LoVo (cell line): ENCODE data around the gene CDH13.

Source experiments
- DNase-seq: peaks from one replicate; pipeline ENCODE4 v3.0.0-alpha.2; 2016; ENCODE audit warnings: low spot score

The CDH13 gene

DNA sequence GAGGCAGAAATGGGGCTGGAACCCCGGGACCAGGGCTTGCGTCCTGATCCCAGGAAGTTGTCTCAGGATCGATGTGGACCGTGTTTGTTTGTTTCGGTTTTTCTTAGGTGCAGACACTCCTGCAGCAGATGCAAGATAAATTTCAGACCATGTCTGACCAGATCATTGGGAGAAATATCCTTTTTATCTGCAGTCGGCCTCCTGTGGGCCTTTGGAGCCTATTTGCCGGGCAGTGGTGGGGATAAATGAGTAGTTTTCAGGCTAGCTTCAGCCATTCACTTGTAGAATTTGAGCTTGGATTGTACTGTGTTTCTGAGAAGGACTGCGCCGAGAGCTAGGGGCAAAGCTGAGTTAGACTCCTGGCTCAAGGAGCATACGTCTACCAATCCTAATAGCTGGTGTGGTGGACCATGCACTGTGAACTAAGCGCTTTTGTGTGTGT, 1181.8 kb downstream of the CDH13 start:
- no peak for DNase-seq

DNA sequence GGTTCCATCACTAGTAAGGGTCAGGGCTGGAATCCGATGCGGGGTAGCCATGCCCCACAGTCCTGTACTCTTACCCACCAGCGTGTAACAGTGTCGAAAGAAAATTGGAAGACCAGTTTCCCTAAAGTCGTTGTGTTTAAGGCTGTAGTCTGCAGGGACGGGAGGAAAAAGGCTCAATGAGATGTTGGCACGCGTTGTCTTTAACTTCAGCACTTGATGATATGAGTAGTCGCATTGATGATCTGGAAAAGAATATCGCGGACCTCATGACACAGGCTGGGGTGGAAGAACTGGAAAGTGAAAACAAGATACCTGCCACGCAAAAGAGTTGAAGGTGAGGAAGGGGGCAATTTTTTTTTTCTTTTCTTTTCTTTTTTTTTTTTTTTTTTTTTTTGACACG, 1182.3 kb downstream of the CDH13 start:
- DNase-seq = no peak

DNA sequence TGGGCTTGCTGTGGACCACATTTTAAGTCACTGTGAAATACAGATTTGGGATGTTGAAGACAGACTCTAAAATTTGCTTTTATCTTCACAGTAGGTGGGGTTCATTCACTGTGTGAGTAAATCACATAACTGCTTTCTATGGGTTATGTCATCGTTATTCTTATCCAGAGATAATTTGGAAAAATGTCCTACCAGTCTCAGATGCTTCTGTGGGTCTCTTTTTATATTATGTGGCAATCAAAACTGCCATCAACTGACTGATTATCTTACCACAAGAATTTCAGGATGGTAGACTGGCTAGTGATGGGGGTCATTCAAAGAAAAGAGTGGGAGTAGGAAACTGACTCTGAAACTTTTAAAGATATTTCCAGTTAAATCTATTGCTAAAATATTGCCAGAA, 1184.1 kb downstream of the CDH13 start:
- DNase-seq = no peak

DNA sequence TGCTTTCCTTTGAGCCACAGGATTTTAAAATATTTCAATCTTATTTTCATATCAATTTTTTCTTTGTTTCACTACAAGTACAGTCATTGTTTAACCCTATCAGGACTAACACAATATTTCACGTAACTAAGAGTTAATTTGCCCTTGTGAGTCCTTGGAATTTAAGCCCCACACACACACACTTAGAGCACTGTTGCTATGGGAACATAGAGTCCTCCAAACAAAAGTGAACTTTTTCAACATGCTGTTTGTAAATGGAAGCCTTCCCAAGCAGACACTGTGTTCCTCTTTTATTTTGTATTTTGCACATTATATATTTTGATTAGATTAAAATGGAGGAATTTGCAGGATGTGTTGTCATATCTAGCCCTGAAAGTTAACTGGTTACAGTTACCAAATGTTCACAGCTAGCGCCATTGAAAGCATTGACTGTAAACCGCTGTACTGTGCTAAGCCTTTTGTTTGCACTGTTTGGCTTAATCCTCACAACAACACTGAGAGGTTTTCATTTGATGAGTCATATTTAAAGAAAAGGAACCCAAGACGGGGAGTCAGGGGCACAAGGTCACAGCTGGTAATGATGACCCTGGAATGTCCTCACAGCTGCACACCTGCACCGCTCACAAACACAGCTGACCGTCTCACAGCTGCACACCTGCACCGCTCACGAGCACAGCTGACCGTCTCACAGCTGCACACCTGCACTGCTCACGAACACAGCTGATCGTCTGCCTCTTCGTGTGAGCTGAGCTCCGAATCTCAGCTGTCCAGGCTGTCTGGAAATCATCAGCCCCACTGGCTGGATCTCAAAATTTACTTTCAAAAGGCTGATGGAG, 1187.3 kb downstream of the CDH13 start:
- no peak for DNase-seq

DNA sequence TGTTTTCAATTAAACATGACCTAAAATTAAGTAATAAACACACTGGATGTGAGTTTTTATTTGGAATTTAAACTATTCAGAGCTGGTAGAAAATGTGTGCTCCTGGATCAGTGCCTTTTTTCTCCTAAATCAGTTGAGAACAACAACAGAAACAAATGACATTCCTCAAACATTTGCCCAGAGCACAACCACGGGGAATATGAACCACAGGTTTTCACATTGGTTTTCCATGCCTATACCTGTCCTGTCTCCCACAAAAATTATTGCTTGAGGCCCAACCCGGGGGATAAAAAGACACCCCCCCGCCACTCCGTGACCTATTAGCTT, 1187.9 kb downstream of the CDH13 start:
- no peak for DNase-seq

DNA sequence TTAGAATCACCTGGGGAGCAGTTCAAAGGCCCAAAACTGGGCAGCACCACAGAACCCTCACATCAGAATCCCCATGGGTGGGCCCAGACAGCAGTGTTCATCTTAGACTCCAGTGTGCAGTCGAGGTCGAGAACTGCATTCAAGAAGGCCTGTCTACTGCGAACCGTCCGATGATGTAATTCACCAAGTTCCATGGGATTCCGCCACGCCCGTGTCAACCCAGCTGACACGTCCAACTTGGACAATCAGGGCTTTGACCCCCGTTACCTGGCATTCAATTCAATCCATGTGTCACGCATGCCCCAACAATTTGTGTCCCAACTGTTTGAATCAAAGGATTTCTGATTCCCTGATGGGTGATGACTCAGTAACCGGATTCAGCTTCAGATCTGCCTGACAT, 1190.3 kb downstream of the CDH13 start:
- no peak for DNase-seq

DNA sequence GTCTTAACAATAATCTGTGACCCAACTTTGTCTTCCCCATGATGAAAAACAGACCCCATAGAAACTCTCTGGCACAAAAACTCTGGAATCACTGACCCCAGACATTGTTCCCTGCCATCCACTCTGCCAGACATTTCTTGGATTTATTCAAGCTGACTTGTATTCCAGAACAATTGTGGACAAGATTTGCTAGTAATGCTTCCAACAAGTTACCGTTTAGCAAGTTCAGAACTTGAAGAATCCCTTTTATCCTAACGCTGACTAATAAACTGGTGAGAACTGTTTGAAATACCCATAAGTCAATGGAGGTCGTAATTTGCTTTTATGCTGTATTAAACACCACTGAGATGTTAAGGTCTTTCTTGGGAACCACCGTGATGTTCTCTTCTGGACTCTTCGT, 1191.5 kb downstream of the CDH13 start:
- DNase-seq = no peak

DNA sequence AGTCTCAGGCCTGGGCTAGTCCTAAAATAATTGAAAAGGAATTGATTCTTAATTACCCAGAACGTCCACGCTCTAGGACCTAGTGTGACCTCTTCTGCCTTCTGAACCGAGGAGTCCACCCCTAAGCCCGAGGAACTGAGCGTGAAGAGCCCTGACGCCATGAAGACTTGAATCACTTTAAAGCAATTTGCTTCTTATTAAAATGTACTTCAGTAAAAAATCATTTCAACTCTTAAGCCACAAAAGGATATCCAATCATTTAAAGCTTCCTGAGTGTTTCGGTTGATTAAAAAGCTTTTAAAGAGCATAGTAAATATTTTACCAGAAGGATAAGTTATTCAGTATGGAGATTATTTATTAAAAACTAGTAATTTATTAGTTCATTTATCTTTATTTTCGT, 1192.6 kb downstream of the CDH13 start:
- DNase-seq = no peak

DNA sequence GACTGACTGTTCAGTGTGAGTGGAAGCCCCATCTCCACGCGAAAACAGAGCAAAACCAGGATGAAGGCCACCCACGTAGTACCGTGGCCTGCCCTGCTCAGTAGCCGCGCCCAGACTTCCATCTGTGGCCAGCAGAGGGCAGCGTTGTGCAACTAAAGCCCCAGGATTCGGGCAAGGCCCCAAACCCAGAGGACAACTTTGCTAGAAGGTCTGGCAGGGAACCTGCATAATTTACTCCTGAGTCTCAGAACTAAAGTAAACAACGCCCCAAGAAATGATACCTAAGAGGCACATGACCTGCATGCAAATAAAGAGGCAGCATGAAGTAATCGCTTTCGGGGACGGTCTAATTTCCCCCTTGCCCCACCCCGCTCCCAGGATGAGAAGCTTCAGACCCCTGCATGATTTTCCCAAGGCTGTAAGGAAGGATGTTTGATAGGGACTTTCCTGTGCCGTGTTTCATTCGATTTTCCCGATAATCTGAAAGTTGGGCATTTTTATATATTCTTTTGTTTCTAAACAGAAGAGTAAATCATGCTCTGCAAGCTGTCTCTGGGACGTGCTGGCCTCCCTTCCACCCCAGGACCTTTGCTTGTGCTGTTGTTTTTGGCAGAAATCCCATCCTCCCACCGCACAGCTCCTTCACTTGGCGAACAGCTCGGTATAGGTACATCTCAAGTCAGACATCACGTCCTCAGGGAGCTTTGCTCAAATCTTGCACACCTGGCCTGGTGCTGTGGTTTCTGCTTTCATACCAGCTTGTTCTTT, 1199.6 kb downstream of the CDH13 start:
- DNase-seq = peak; percentile 84

DNA sequence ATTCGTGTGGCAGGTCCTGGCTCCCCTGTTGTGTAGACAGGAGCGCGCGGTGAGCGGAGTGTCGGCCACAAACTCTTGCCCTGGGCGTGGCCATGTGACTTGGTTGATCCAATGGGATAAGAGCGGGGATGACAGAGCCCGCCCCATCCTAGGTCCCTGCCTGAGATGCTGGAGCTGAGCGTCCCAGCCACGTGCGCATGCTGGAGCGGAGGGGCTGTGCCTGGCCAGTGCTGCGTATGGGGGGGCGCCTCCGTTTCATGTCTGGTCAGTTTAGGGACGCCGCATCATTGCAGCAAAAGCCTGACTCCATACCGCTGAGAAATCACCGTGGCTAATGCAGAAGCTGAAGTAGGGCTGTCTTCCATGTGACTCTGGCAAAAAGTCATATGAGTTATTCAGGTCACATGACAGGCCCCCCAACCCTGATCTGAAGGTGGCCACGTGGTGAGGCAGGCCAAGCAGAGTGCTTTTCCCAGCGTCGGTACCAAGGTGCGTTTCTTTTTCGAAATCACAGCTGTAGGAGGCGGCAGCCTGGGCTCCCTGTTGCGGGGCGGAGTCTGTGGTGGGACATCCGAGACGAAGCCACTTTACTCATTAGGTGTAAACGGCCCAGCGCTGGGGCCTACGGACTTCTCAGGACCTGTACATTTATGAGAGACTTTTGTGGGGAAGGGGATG, 1203.5 kb downstream of the CDH13 start:
- no peak for DNase-seq

DNA sequence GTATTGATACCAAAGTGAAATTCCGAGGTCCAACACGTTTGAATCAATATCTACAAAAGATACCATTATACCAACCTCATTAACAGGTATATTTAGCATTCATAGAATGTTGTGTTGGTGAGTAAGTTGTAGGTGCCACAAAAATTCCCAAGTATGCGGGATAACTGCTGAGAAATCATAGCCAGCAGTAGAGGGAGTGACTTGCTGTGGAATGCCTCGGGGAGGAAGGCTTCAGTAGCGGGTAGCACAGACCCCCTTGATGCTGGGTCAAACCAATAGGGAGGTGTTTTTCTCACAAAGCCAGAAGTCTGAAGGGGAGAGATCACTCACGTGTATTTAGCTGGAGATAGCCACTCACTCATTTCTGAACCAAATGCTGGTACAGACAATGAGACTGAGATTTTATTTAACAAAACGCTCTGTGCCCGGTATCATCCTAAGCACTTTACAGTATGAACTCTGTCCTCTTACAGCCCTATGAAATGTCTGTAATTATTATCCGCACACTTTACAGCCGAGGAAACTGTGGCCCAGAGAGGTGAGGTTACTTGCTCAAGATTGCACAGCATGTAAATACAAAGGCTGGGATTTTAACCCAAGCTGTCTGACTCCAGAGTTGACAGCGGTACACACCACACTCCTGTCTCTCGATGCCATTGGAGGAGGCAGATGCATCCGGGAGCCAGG, 1204.1 kb downstream of the CDH13 start:
- no peak for DNase-seq

DNA sequence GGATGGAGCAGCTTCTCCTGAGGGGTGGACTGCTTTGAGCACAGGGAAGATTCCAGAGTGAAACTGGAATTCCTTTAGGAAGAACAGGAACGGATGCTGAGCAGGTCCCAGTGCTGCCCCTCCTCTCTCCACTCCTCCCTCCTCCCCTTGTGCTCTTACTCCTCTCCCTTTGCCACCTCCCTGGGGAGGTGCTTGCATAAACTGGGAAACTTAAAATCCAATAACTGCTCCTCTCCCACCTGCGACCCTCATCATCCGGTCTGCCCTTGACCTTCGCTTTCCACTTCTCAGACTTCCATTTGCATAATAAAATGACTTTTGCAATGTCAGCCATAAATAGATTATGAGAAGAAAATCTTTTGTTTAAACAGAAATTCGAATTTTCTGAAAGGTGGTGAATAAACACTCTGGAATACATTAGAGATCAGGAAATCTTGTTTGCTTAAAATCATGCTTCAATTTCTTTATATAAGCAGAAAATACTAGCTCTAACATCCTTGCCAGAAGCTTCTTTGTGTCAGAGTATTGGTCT, 1204.8 kb downstream of the CDH13 start:
- DNase-seq = no peak

DNA sequence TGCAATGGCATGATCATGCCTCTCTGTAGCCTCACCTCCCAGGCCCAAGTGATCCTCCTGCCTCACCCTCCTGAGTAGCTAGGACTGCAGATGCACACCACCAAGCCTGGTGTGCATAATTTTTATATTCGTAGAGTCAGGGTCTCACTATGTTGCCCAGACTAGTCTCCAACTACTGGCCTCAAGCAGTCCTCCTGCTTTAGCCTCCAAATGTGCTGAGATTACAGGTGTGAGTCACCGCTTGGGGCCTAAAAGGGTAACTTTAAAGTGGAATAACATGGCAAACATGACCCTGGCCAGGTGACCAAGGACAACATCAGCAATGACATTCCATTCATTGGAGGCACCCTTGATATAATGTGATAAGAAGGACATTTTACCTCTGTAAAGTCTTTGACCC, 1207.2 kb downstream of the CDH13 start:
- no peak for DNase-seq

DNA sequence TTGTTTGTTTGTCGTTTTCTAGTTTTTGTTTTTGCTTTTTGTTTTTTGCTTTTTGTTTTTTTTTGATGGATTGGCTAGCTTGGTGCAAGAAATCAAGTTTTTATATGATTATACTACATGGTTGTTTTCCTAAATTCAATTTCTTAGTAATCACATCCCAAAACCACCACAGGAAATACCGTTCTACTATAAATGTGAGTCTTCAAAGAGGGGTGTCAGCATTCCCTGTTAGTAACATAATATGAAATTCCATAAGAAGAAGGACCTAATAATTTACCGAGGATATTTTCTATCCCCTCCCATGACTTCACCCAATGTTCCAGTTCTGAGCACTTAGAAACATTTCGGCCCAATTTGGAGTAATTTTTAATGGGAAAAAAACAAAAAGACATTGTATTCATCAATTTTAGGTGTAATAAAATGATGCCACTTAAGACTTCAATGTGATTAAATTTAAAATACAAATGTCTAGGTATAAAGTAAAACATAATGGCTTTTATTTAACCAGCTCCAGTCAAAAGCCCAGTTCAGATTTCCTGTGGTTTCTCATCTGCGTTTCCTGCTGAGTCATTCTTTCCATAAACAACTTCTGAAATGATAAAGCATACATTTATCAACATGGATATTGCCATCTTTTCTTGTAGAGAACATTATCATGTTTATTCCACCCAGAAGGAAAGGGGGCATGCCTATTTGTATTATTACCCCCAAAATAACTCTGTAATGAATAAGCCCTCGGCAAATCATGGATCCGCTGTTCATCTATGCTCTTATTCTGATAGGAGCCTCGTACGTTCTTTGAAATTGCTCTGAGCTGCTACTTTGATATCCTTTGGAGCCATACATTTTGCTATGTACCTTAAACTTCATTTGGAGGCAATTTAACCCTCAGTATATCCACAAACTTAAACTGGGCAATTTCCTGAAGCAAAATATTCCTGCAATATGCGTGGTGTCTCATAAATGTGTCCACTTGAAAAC, 1209.1 kb downstream of the CDH13 start:
- peak; percentile 22 for DNase-seq

DNA sequence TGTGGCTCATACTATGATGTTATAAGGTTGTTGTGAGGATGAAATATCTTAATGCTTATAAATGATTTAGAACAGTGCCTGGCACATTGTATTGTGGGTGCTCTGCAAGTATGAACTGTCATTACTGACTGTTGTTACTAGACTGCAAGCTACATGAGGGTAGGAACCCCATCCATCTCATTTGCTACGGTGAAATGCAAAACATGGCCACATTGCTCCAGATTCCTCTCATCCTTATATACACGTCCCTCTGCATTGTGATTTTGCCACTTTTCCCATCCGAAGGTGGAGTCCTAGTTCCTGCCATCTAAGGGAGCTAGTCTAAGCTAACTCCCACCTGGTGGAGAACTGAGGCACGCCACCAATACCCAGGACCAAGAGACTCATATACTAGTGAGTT, 1210.8 kb downstream of the CDH13 start:
- no peak for DNase-seq

DNA sequence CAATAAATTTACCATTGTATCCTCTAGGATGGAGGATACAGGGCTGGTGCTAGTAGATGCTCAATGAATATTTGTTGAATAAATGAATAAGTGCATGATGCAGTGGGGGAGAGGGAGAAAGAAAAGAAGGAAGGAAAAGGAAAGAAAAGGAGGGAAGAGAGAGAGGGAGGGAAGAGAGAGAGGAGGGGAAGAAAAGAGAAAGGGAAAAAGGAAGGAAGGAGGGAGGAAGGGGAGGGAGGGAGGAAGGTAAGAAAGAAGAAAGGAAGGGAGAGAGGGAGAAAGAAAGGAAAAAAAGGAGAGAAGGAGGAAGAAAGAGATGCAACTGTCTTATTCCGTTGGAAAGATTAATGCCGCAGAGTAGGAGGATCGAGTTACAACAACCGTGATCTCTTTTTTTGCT, 1211.4 kb downstream of the CDH13 start:
- no peak for DNase-seq

DNA sequence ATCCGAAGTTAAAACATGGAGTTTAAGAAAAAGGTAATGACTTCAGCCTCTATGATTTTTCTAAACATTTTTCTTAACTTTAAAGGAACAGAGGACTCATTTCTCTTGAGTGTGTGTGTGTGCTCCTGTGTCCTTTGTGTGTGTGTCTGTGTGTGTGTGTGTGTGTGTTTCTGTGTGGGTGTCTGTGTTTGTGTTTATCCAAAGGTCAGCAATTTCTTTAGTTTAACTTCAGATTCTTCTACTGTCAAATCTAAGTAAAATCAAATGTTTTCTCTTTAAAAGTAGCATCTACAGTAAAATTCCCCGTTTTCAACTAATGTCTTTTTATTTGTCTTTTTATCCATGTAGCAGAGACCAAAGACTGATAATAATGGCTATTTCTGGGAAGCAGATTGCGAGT, 1212.8 kb downstream of the CDH13 start:
- no peak for DNase-seq

DNA sequence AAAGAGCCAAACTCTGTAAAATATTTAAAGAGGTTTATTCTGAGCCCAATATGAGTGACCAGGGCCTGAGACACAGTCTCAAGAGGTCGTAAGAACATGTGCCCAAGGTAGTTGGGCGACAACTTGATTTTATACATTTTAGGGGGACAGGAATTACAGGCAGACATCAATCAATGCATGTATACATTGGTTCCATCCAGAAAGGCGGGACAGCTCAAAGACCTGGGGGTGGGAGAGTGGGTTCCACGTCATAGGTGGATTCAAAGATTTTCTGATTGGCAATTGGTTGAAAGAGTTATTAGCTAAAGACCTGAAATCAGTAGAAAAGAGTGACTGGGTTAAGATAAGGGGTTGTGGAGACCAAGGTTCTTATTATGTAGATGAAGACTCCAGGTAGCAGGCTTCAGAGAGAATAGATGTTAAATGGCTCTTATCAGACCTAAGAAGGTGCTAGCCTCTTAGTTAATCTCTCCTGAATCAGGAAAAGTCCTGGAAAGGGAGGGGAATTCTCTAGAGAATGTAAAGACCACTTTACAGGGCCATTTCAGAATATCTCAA, 1213.4 kb downstream of the CDH13 start:
- no peak for DNase-seq

DNA sequence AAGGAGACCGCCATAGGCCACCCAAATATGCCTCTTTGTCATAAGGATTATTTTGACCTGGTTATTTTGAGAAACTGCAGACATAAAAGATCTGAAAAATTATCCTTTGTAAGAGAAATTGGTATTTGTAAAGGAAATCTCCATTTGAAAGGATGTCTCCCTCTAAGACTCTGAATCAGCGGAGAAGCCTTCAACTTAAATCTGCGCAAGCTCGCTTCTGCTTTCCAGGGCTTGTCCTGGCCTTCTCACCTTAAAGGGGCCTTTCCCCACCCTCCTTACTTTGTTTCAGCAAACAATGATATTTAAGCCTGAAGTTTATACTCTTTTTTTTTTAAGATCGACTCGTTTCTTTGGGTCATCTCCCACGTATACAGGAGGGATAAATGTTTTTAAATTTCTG, 1215.5 kb downstream of the CDH13 start:
- no peak for DNase-seq

DNA sequence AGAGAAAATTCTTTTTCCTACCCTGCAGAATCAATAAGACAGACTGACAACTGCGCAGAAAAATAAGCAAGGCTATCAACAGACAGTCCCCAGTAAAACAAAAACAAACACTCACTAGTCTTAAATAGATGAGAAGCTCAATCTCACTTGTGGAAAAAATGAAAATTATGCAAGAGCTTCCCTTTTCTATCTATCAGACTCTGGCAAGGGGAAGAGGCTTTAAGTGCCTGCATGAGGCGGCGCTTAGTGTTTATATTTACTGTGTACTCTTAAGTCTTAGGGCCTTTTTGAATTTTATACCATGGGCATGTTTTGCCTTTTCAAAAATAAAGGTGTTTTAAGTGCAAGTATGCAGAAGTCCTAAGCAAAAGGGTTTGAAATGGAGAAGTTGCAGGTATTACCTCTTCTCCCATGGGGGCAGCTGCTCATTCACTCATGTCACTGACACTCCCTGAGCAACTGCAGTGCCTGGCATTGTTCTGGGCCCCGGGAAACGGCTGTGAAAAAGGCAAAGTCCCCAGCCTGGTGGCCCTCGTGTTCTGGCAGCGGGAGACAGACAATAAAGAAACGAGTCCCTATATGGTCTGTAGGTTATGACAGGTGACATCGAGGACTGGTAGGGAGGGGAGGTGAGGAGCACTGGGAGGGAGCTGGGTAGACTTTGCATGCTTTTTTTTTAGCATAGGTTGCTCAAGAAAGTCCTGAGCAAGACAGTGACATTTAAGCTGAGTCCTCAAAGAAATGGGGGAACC, 1216.2 kb downstream of the CDH13 start:
- no peak for DNase-seq
